Thoracic aorta (tissue), 2 donors: Measurements from ENCODE around the gene TMED10. TPM values are rescaled to one million over a fixed set of nuclear protein-coding genes. Genes with fewer than 3 reads are reported as not detected.

Experiments
- ATAC-seq: fragments of 150-250 bp; one replicate; pipeline ENCODE4 v1.8.0; 2017; ENCODE audit warnings: low read depth; ENCODE audit not compliant: insufficient number of reproducible peaks, low FRiP score
- DNase-seq: peaks from one replicate; pipeline ENCODE4 v3.0.0-alpha.2; 2020; ENCODE audit warnings: low spot score
- H3K27ac ChIP-seq, 2 donors: fragments of 200-600 bp; sonication (generic); 1 replicate in 1 of 2; 2 replicates in 1 of 2; pipeline ENCODE4 v1.5.1; 2016; ENCODE audit warnings: mild to moderate bottlenecking in 2 of 2, moderate library complexity in 2 of 2
- H3K27me3 ChIP-seq: fragments of 200-600 bp; sonication (generic); replicated peaks from 2 replicates; pipeline ENCODE4 v1.6.0; 2016; ENCODE audit warnings: mild to moderate bottlenecking; ENCODE audit not compliant: insufficient read depth
- H3K36me3 ChIP-seq: fragments of 200-600 bp; sonication (generic); one replicate; pipeline ENCODE4 v1.5.1; 2016
- H3K4me1 ChIP-seq, 2 donors: fragments of 200-600 bp; sonication (generic); 1 replicate in 1 of 2; 2 replicates in 1 of 2; pipeline versions ENCODE4 v1.5.1 to v1.6.0; 2016; ENCODE audit warnings: low read depth in 2 of 2, mild to moderate bottlenecking in 1 of 2; ENCODE audit not compliant: control insufficient read depth in 1 of 2
- H3K4me3 ChIP-seq: fragments of 200-600 bp; sonication (generic); 2 replicates; pipeline ENCODE4 v1.5.1; 2016; ENCODE audit warnings: mild to moderate bottlenecking
- H3K9me3 ChIP-seq: fragments of 200-600 bp; sonication (generic); 2 replicates; pipeline ENCODE4 v1.5.1; 2016
- CTCF ChIP-seq: fragments of 200-600 bp; sonication (generic); IDR thresholded peaks from one replicate; pipeline ENCODE4 v1.5.1; 2019; ENCODE audit warnings: antibody characterized with exemption
- total RNA-seq, 2 donors: library from RNA; depleted of rRNA; stranded (reverse); fragments of >200 nt; gene quantifications; one replicate each; pipeline versions ENCODE4 v1.1.0 to v1.2.3, GENCODE V29; 2016

Gene TMED10
- total RNA-seq, 2 donors from 2014 or later, result 258 to 342 TPM

DNA sequence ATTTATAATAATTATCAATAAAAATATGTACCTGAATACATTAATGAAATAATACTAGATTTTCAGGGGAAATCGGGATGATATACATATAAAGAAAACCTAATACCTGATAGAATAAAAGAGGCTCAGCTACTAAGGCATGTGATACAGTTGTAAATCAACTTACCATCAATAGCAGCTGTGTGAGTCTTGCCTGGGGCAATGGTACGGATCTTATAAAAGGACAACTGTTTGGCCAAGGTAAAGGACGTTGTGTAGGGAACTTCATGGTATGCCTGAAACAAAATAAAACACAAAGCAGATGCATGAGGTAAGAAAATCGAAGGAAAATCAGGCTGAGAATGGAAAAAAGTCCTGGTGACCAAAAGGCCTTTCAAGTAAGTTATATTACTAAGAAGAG lies 74.9 kb downstream of the TMED10 start:
- no peak for TF ChIP-seq CTCF
- Histone ChIP-seq H3K9me3 (no peaks in the 10 kb centered on the region), H3K36me3 (peaks cover 76% of the 10 kb centered on the region), H3K4me1 (no peaks in the 10 kb centered on the region), H3K27ac (no peak overlapping the region), H3K4me3 (no peak overlapping the region), H3K27me3 (no peaks in the 10 kb centered on the region)
- no peak for DNase-seq
- ATAC-seq, result no peak

GRCh38 chr14:75098682-75099081 lies 77.7 kb downstream of the TMED10 start:
- Histone ChIP-seq H3K4me1 (no peaks in the 10 kb centered on the region), H3K27ac (no peak overlapping the region), H3K9me3 (no peaks in the 10 kb centered on the region), H3K36me3 (peaks cover 74% of the 10 kb centered on the region), H3K27me3 (no peaks in the 10 kb centered on the region), H3K4me3 (no peak overlapping the region)
- ATAC-seq, result no peak
- no peak for DNase-seq
- no peak for TF ChIP-seq CTCF

- H3K36me3 ChIP-seq, result peaks cover 71% of the 10 kb centered on the region
- H3K27me3 ChIP-seq, result no peaks in the 10 kb centered on the region
- H3K27ac ChIP-seq, result no peak overlapping the region
- no peak for TF ChIP-seq CTCF
- no peak for DNase-seq
- no peak for ATAC-seq
- no peaks in the 10 kb centered on the region for H3K4me1 ChIP-seq
- H3K4me3 ChIP-seq, result no peak overlapping the region
- H3K9me3 ChIP-seq, result no peaks in the 10 kb centered on the region
Observed at GRCh38 chr14:75098212-75098611, 78.2 kb downstream of the TMED10 start.

DNA sequence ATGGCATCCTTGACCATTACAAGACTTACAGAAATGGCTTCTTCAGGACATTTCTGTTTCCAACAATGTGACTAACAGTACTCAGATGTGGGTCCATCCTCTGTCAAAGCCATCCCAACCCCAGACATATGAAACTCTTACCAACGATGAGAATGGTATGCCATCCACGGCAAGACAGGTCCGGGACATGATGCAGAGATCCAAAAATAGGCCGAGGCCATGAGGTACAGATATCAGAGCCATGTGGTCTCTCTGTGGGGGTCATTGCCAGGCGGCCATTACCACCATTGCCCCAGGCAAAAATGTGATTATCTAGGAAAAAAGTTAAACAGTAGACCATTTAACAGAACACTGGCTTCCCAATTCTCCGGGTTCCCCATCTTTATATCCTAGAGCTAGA lies 79.5 kb downstream of the TMED10 start:
- ATAC-seq (no peak), DNase-seq (no peak)
- no peaks in the 10 kb centered on the region for H3K27me3 ChIP-seq
- H3K9me3 ChIP-seq, result no peaks in the 10 kb centered on the region
- TF ChIP-seq CTCF, result no peak
- H3K36me3 ChIP-seq, result peaks cover 68% of the 10 kb centered on the region
- no peaks in the 10 kb centered on the region for H3K4me1 ChIP-seq
- no peak overlapping the region for H3K27ac ChIP-seq
- H3K4me3 ChIP-seq, result no peak overlapping the region

- no peaks in the 10 kb centered on the region for H3K9me3 ChIP-seq
- ATAC-seq (no peak), DNase-seq (no peak)
- no peaks in the 10 kb centered on the region for H3K27me3 ChIP-seq
- no peak overlapping the region for H3K27ac ChIP-seq
- H3K36me3 ChIP-seq, result peaks cover 56% of the 10 kb centered on the region
- no peaks in the 10 kb centered on the region for H3K4me1 ChIP-seq
- no peak overlapping the region for H3K4me3 ChIP-seq
- no peak for TF ChIP-seq CTCF
Observed at GRCh38 chr14:75095690-75096089, 80.7 kb downstream of the TMED10 start.
